IMR-90 (cell line): ENCODE results near the gene DOK6. TPM values are rescaled to one million over a fixed set of nuclear protein-coding genes. Genes with fewer than 3 reads are reported as not detected.

Source experiments
- ATAC-seq: fragments of 200-7000 bp; cut with Tn5 transposase; 2 replicates; pipeline ENCODE4 v1.9.1; 2020; ENCODE audit warnings: low read depth, mild to moderate bottlenecking, moderate library complexity
- BruUV-seq: library from RNA; stranded (reverse); fragments of 400-500 nt; replicated peaks from 2 replicates; lab custom pipeline; 2021; lab: Mats Ljungman, UMichigan
- CTCF ChIA-PET: fragments of 300-600 bp; formaldehyde crosslinking; extraction: SDS; loops from one replicate; lab custom pipeline; 2021; ENCODE audit warnings: antibody characterized with exemption; lab: Yijun Ruan, JAX
- POLR2A ChIA-PET: fragments of 300-600 bp; sonication (Branson Sonifier 250); formaldehyde crosslinking; loops from one replicate; lab custom pipeline; 2022; ENCODE audit warnings: antibody characterized with exemption; ENCODE audit not compliant: unreplicated experiment; lab: Charles Lee
- DNase-seq: peaks from one replicate; pipeline ENCODE4 v3.0.0; 2013
- H2AFZ ChIP-seq: replicated peaks from 2 replicates; pipeline ENCODE3; 2013; ENCODE audit warnings: low read length, mild to moderate bottlenecking; ENCODE audit not compliant: poor library complexity
- H2AK5ac ChIP-seq: 2 replicates; pipeline ENCODE4 v1.6.1; 2013; ENCODE audit warnings: low read depth, low read length, inconsistent platforms
- H2AK9ac ChIP-seq: replicated peaks from 2 replicates; pipeline ENCODE3; 2013; ENCODE audit warnings: mild to moderate bottlenecking, low read depth, low read length, moderate library complexity; ENCODE audit not compliant: poor library complexity
- H2BK120ac ChIP-seq: 2 replicates; pipeline ENCODE4 v1.6.1; 2013; ENCODE audit warnings: low read depth, low read length, inconsistent platforms
- H2BK15ac ChIP-seq: 3 replicates; pipeline ENCODE4 v1.6.1; 2013; ENCODE audit warnings: low read depth, low read length, inconsistent platforms
- H2BK20ac ChIP-seq: 2 replicates; pipeline ENCODE4 v1.6.1; 2013; ENCODE audit warnings: low read depth, mild to moderate bottlenecking, inconsistent platforms, low read length, moderate library complexity
- H2BK5ac ChIP-seq: 2 replicates; pipeline ENCODE4 v1.6.1; 2013; ENCODE audit warnings: mild to moderate bottlenecking, low read depth, low read length, inconsistent platforms; ENCODE audit not compliant: poor library complexity, severe bottlenecking
- H3K14ac ChIP-seq: replicated peaks from 2 replicates; pipeline ENCODE4 v1.6.1; 2013; ENCODE audit warnings: low read depth, low read length, inconsistent platforms
- H3K18ac ChIP-seq: 2 replicates; pipeline ENCODE4 v1.6.1; 2013; ENCODE audit warnings: low read depth, low read length, control low read depth
- H3K23ac ChIP-seq: 2 replicates; pipeline ENCODE4 v1.6.1; 2013; ENCODE audit warnings: low read depth, low read length, inconsistent platforms
- H3K27ac ChIP-seq: 2 replicates; pipeline ENCODE4 v1.5.1; 2013; ENCODE audit warnings: mild to moderate bottlenecking, control low read depth, low read length; ENCODE audit not compliant: insufficient read depth
- H3K27me3 ChIP-seq: 2 replicates; pipeline ENCODE4 v1.6.1; 2013; ENCODE audit warnings: low read length; ENCODE audit not compliant: control insufficient read depth, insufficient read depth
- H3K36me3 ChIP-seq: 2 replicates; pipeline ENCODE4 v1.6.1; 2013; ENCODE audit warnings: low read length, mixed read lengths; ENCODE audit not compliant: control insufficient read depth, insufficient read depth
- H3K4ac ChIP-seq: 2 replicates; pipeline ENCODE4 v1.6.1; 2013; ENCODE audit warnings: low read depth, low read length, inconsistent platforms
- H3K4me1 ChIP-seq: 2 replicates; pipeline ENCODE4 v1.6.1; 2013; ENCODE audit warnings: low read length, mixed read lengths; ENCODE audit not compliant: control insufficient read depth, insufficient read depth
- H3K4me2 ChIP-seq: 2 replicates; pipeline ENCODE4 v1.6.1; 2013; ENCODE audit warnings: low read depth, mild to moderate bottlenecking, control low read depth, low read length, moderate library complexity
- H3K4me3 ChIP-seq: 2 replicates; pipeline ENCODE4 v1.5.1; 2013; ENCODE audit warnings: low read depth, mild to moderate bottlenecking, control low read depth, low read length, moderate library complexity; ENCODE audit not compliant: insufficient read depth
- H3K56ac ChIP-seq: 2 replicates; pipeline ENCODE4 v1.6.1; 2013; ENCODE audit warnings: low read length, inconsistent platforms; ENCODE audit not compliant: insufficient read depth; ENCODE audit errors: extremely low read depth
- H3K79me1 ChIP-seq, 2 experiments: 2 replicates each; pipeline ENCODE4 v1.6.1; 2013; ENCODE audit warnings: low read length in 2 of 2, inconsistent platforms in 1 of 2, low read depth in 1 of 2
- H3K9ac ChIP-seq: 2 replicates; pipeline ENCODE4 v1.6.1; 2013; ENCODE audit warnings: low read depth, low read length, control low read depth
- H3K9me1 ChIP-seq: 2 replicates; pipeline ENCODE4 v1.6.1; 2013; ENCODE audit warnings: low read length, inconsistent platforms; ENCODE audit not compliant: insufficient read depth
- H3K9me3 ChIP-seq: 2 replicates; pipeline ENCODE4 v1.6.1; 2013; ENCODE audit warnings: low read length; ENCODE audit not compliant: control insufficient read depth, insufficient read depth
- H4K20me1 ChIP-seq: 2 replicates; pipeline ENCODE4 v1.6.1; 2013; ENCODE audit warnings: low read length, inconsistent platforms; ENCODE audit not compliant: insufficient read depth
- H4K5ac ChIP-seq: 2 replicates; pipeline ENCODE4 v1.6.1; 2013; ENCODE audit warnings: mild to moderate bottlenecking, low read depth, low read length, control low read depth
- H4K8ac ChIP-seq, 2 experiments: 2 replicates each; pipeline ENCODE4 v1.6.1; 2013; ENCODE audit warnings: low read depth in 2 of 2, low read length in 2 of 2, control low read depth in 1 of 2, inconsistent platforms in 1 of 2
- H4K91ac ChIP-seq: 2 replicates; pipeline ENCODE4 v1.6.1; 2013; ENCODE audit warnings: low read depth, low read length, inconsistent platforms; ENCODE audit not compliant: insufficient read depth
- CHD1 ChIP-seq: IDR thresholded peaks from 2 replicates; pipeline ENCODE4 v1.6.1; 2012; ENCODE audit warnings: low read depth, low read length, improper control_type of control experiment
- MAZ ChIP-seq: IDR thresholded peaks from 2 replicates; pipeline ENCODE4 v1.6.1; 2012; ENCODE audit warnings: low read depth, mild to moderate bottlenecking, low read length, improper control_type of control experiment, moderate library complexity, borderline replicate concordance
- MXI1 ChIP-seq: IDR thresholded peaks from 2 replicates; pipeline ENCODE4 v1.6.1; 2012; ENCODE audit warnings: low read depth, mild to moderate bottlenecking, low read length, moderate library complexity, borderline replicate concordance
- dilution Hi-C: fragments of 300-500 bp; cut with HindIII; formaldehyde crosslinking; loops from one replicate; pipeline ENCODE4 v1.14.3; 2018; ENCODE audit warnings: low sequenced_read_pairs; ENCODE audit not compliant: unreplicated experiment
- in situ Hi-C: fragments of 300-500 bp; cut with MboI; formaldehyde crosslinking; loops from 3 replicates; pipeline ENCODE4 v1.14.3; 2019; ENCODE audit warnings: low sequenced_read_pairs, inconsistent platforms, mixed read lengths
- intact Hi-C: fragments of 100-400 bp; cut with micrococcal nuclease; formaldehyde crosslinking; loops from 2 replicates; pipeline ENCODE4 v1.10.0; 2022
- polyA plus RNA-seq, 3 experiments: library from polyadenylated mRNA; depleted of rRNA; stranded (reverse); fragments of >200 nt; gene quantifications; 2 replicates each; pipeline ENCODE4 v1.2.3, GENCODE V29; 2012; ENCODE audit warnings: low replicate concordance in 1 of 3
- total RNA-seq: library from RNA; depleted of rRNA; stranded (reverse); fragments of >200 nt; gene quantifications from 2 replicates; pipeline ENCODE4 v1.2.3, GENCODE V29; 2012

DOK6 gene
- total and polyA plus RNA-seq, 2 of the 4 experiments (the other 2 are of a cell fraction) = 1.9 to 2.7 TPM

- Histone ChIP-seq H4K5ac (no peak overlapping the region), H4K8ac (no peak overlapping the region), H2AFZ (no peak overlapping the region), H3K27me3 (no peaks in the 10 kb centered on the region), H3K4me3 (no peak overlapping the region), H3K18ac (no peak overlapping the region), H3K4me2 (no peak overlapping the region), H3K4me1 (no peaks in the 10 kb centered on the region), H3K27ac (no peak overlapping the region), H3K23ac (no peak overlapping the region), H3K9me1 (no peaks in the 10 kb centered on the region), H4K20me1 (no peaks in the 10 kb centered on the region), H3K79me1 (no peaks in the 10 kb centered on the region), H2BK15ac (no peak overlapping the region), H2BK20ac (no peak overlapping the region), H2AK5ac (no peak overlapping the region), H3K56ac (no peak overlapping the region), H3K14ac (no peak overlapping the region), H4K91ac (no peak overlapping the region), H2AK9ac (no peak overlapping the region), H3K4ac (no peak overlapping the region), H3K9me3 (no peaks in the 10 kb centered on the region), H3K9ac (no peak overlapping the region), H3K36me3 (no peaks in the 10 kb centered on the region), H2BK120ac (no peak overlapping the region), H2BK5ac (no peak overlapping the region)
- in situ Hi-C loops (no loop called here), intact Hi-C loops (loop anchor here (10.0 kb wide), 1 partner anchor 378 kb away; no protein-coding TSS in a partner anchor), dilution Hi-C loops (no loop called here)
- TF ChIP-seq CHD1 (no peak), MAZ (no peak), MXI1 (no peak)
- ChIA-PET POLR2A (no interaction called here), CTCF (no interaction called here)
- ATAC-seq (no peak), DNase-seq (no peak)
- BruUV-seq = no TSS peak
Observed at GRCh38 chr18:69697069-69697468, 296.4 kb downstream of the DOK6 start.
